NCI-H345 treated with DMSO at 0.1 percent for 48 hours (cell line): ENCODE measurements around the gene NAT10.

ENCODE experiments used
- DNase-seq: peaks from one replicate; lab custom pipeline; 2025; ENCODE audit not compliant: unreplicated experiment; lab: John Stamatoyannopoulos, UW

The NAT10 gene

GRCh38 chr11:34148504-34149165 lies 43.2 kb downstream of the NAT10 start:
- DNase-seq = no peak

- DNase-seq = no peak
These were observed 43.8 kb downstream of the NAT10 start for GRCh38 chr11:34149274-34149673.

DNA sequence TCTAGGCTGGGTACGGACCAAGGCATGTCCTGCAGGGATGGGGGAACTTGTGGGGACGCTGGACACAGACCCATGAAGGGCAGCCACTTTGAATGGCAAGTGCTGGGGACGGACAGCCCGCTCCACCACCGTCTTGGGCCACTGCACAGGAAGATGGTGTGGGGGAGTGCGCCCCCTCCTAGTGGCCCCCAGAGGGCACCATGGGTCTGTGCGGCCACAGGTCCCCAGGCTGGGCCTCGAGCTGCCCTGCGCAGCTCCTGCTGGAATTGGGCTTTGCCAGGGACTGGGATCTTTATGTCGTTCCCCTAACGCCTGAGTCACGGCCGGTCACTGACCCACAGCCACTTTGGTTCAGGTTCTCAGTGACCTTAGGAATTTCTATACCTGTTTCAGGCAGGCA lies 44.4 kb downstream of the NAT10 start:
- DNase-seq = no peak

DNA sequence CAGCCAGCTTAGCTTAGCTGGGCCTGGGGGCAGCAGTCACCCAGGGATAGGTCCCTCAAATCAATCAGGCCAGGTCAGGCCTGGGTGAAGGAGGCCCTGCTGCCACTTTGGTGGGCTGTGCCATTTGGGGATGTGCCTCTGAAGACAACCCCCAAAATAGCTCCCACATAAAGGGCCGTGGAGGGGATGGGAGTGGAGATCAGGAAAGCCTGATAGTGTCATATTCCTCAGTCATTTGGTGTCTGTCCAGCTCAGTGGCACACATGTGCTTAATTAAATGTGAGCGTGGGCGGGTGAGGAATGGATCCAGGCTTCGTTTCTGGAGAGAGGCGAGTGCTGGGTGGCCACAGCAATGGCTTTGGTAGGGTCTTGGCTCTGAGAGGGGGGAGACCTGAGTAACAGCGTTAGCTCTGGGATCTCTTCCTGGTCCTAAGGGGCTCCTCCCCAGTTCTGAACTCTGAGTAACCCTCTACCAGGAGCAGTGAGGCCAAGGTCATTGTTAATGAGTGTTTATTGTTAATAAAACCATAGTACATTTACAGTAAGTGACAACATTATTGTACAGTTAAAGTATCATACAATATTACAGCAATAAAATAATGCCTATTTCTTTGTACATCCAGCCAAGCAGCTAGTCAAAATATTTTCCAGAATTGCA lies 45.2 kb downstream of the NAT10 start:
- DNase-seq = no peak

DNA sequence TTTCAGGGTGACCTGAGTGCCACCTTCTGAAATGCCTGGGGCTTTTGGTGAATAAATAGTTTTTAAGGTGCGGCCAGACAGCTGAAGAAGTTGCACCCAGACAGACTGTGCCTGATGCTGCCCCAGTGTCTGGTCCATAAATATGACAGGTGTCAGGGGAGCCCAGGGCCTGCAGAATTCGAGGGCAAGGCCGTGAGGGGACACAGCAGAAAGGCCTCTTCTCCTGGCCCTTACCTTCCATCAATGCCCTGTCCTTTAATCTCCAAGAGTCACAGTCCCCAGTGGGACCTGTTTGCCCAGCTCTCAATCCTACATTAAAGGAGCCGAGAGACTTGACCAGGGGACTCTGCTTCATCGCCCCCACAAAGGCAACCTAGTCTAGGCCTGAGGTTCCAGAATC lies 45.7 kb downstream of the NAT10 start:
- no peak for DNase-seq

DNA sequence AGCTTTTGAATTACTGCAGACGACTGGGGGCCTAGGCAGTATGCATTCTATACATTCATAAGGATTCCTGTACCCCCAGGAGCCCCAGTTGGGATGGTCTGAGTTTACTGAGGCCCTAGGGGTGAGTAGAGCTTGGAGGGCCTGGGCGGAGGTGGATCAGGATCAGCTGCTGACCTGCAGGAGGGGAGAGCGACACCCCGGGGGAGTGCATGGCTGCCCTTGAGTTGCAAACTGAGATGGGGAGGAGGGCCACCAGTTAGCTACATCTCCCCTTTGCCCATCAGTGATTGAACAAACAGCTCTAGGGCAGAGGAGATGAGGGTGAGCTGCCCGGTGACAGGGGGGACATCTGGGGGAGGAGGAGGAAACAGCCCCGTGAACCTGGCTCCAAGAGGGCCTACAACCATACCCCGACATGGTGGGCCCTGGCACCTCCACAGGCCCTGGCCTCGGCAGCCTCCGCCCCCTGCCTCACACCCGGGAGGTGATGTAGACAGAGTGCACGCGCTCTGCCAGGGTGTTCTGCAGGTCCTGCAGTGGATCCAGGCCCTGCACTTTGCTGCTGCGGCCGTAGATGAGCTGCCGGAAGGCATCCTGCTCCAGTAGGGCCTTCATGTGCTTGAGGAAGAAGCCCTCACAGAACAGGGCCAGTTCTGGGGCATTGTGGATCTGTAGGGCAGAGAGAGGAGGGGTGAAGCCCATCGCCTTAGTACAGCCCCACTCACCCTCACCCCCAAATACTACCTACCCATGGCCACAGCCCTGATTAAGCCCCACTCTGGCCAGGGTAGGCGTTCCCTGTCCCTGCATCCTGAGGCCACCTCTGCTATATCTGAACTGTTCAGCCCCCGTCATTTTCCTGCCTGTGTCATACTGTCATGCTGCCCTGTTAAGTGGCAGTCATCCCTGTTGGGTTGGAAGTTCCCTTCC lies 46.8 kb downstream of the NAT10 start:
- no peak for DNase-seq

- DNase-seq = no peak
These were observed 48.8 kb downstream of the NAT10 start for GRCh38 chr11:34154059-34154875.

DNA sequence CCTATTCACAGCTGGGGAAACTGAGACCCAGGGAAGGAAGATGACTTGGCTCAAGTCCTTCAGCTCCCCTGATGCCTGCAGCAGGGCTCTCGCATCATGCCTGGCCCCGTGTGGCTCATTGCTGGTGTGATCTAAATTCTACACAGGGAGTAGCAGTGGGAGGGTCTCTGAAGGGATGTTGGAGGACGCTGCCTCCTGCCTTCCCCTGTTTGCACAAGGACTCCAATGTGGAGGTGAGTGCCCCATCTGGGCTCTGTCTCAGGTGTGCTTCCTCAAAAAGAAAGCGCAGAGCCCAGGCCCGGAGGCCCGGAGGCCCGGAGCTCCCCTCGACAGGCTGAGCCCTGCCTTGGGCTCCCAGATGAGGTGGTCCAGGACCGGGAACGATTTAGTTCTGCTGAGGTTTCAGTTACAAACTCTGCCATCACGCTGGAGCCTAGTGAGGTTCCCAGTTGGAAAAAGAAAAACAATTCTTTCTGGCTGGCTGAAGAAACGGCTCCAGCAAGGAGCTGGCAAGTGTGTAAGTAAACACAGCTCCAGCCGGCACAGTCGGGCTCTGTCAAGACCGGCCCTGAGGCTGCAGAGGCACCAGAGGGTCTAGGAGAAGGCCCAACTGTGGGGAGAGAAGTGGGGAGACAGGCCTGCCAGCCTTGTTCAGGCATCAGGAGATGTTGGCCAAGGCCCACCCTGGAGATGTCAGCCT lies 49.8 kb downstream of the NAT10 start:
- no peak for DNase-seq

DNA sequence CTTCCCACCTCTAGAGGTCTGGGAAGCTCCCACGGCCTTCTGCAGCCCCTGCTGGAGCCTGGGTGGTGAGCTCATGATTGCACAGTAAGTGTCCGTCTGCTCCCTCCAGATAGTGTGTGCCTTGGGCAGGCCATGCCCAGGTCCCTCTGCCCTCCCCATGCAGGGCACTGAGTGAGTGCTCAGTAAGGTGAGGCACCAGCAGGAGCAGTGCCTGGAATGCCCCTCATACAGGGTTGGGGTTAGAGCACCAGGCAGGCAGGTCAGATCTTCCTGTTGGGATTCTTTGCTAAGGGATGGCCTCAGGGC lies 50.3 kb downstream of the NAT10 start:
- no peak for DNase-seq

DNA sequence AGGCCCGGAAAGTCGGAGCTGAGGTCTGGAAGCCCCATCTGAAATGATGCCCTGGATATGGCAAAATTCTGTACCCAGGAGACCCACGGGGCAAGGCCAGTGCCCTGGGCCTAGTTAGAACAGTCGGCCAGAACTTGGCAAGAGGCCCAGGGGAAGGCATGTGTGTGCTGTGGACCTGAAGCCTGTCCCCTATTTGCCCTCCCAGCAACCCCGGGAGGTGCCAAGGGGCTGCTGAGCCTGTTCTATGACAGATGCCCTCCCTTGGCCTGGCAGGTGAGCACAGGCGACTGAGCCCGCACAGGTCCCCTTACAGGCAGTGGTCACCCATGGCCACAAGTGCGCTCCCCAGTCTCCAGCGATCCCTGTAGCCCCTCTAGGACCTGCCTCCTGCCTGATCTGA lies 51.7 kb downstream of the NAT10 start:
- no peak for DNase-seq

DNA sequence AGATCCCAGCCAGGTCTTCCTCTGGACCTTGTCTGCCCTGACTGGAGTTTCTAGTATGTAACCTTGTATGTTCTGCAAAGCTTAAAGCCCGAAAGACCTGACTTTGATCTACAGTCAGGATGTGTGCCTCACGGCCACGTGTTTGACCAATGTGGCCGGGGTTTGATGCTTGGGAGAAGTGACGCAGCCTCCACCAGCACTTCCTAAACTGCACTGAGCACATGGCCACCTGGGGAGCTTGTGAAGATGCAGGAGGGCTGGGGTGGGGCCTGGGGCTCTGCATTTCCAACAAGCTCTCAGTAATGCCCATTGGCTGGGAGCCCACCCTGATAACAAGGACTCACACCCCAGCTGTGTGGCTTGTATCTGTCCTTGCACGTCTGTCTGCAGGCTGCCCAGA lies 53.2 kb downstream of the NAT10 start:
- DNase-seq = no peak

GRCh38 chr11:34160049-34160721 lies 54.8 kb downstream of the NAT10 start:
- DNase-seq = no peak

DNA sequence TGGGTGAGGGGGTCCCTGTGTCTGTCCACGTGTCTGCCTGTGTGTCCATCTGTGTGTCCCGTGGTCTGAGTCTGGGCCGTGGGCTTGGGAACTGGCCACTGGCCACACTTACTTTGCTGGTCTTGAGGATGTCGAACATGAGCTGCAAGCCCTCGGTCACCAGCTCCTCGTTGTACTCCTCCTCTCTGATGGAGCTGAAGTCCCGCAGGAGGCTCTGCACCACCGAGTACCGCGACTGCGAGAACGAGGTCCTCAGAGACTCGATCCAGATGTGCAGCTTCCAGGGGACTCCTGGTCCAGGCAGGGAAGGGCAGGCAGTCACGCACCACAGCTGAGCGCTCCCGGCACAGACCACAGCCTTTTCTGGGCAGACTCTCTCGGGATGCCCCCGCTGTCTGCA lies 55.4 kb downstream of the NAT10 start:
- DNase-seq = no peak

DNA sequence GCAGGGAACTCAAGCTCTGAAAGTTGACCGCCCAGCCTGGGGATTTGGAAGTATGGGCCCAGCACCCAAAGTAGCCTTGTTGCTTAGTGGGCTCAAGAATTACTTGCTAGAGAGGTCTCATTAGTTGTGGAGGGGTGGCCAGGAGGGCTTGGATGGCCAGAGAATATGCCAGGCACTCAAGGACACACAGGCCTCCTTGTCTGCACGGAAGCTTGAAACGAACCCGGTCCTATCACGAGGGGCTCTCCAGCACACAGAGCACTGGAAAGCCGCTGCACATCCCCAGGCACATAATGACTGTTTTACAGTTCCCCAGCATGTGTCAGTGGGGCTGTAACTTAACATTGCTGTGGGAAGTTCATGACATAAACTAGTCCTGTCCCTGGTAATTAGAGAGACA lies 55.9 kb downstream of the NAT10 start:
- DNase-seq = no peak

DNA sequence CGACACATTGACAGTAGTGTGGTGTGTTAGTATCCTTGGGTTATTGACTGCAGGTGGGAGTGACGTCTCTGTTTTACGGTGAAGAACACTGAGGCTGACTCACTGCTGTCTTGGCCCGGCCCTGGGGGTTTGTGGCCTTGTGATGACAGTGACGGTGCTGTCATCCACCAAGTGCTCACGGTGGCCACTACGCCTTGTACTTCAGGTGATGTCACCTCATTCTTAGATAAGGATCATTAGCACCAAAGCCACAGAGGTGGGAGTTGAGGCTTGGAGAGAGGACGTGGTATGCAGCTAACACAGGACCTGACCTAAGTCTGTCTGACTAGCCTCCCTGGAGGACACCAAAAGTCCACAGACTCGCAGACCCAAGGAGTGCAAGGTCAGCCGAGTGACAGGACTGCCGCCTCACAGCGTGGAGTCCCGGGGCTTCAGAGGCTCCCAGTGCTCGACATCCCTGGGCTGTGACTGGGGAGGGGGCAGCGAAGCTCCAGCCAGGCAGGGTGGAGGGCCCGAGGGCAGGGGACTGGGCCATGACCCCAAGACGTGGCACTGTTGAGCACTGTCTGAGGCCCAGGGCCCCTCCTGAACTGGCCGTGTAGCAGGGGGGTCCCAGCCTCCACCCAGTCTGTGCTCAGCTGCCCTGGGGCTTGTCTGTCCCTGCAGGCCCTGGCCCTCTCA lies 56.5 kb downstream of the NAT10 start:
- DNase-seq = no peak

DNA sequence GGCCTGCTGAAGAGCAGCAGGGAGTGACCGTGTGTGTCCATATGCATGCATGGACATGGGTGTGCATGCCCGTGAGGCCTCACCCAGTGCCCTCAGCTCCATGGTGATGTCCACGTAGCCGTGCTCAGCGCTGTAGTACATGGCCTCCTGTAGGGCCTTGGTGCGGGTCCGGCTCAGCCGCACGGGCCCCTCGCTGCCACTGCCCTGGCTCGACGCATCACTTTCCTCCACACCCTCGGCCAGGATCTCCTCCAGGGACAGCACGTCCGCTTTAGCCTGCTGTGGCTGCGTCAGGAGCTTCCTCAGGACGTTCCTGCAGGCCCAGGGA lies 57.0 kb downstream of the NAT10 start:
- no peak for DNase-seq

GRCh38 chr11:34162856-34163255 lies 57.4 kb downstream of the NAT10 start:
- DNase-seq = no peak

DNA sequence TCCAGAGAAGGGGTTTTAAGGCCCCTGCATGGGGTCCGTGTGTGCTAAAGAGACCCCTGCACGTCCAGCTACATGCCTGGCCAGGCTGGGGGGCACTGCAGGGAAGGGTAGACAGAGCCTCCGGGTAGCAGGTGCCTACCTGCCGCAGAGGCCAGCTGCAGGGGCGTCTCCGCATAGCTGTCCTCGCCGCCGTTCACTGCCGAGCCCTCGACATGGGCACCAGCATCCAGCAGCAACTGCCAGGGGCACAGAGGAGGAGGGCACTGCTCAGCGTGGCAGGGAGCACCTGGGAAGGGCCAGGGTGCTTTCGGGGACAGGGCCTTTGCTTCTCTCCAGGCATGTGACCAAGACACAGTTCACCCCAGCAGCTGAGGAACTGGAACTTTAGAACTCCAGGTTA lies 59.7 kb downstream of the NAT10 start:
- no peak for DNase-seq

DNA sequence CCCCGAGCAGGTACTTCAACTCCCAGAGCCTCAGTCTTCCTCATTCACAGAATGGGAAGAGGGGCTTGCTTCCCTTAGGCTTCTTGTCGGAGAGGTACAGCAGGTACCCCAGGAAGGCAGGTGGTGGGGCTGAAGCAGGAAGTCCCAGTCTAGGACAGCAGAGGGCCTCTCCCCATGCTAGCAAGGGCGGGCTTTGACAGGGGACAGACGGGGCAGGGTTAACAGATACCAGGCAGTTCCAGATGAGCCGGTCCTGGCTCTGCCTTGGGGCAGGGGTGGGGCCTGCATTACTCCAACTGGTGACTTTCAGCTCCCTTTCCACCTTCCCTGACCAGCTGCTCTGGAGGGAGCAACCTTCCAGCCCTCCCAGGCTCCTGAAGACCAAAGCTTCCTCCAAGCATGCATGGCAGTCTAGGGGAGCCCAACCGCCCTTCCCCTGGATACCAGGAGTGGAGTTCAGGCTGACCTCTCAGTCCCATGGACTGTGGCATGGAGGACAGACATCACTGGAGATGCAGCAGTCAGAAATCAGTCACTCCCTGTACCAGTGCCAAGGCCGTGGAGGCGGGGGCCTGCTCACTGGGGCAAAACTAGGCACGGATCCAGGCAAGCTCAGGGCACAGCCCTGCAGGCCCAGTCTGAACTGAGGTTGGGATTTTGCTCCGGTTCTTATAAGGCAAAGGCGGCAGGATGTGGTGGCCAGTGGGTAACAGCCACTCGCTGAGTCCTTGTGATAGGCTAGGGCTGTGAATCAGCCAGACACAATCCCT lies 60.5 kb downstream of the NAT10 start:
- no peak for DNase-seq
